Stimulated activated CD8-positive, alpha-beta memory T cell treated with anti-CD3 and anti-CD28 coated beads, Interleukin-15, amount 100 ng/mL, for 4 hours (primary cell): ENCODE data around the gene UBE2J1.

Source experiments
- DNase-seq, 2 donors: peaks; one replicate each; pipeline ENCODE4 v3.0.0-alpha.2; 2020; ENCODE audit warnings: low read depth in 2 of 2

Gene UBE2J1

GRCh38 chr6:89364586-89364985, 12.1 kb upstream of the UBE2J1 start:
- DNase-seq, result no peak

GRCh38 chr6:89361171-89361570, 8.6 kb upstream of the UBE2J1 start:
- DNase-seq, result no peak

- DNase-seq, result no peak
Observed at GRCh38 chr6:89360415-89360999, 8.0 kb upstream of the UBE2J1 start.

- no peak for DNase-seq
Observed at GRCh38 chr6:89359561-89359960, 7.0 kb upstream of the UBE2J1 start.

- DNase-seq, result no peak
Observed at GRCh38 chr6:89357390-89357789, 4.9 kb upstream of the UBE2J1 start.

- DNase-seq, result no peak
Observed at GRCh38 chr6:89356642-89357170, 4.2 kb upstream of the UBE2J1 start.

- no peak for DNase-seq
Observed at GRCh38 chr6:89355511-89356194, 3.1 kb upstream of the UBE2J1 start.

- DNase-seq, result no peak
Observed at GRCh38 chr6:89353702-89354392, 1.3 kb upstream of the UBE2J1 start.

GRCh38 chr6:89353118-89353556, 615 bp upstream of the UBE2J1 start:
- no peak for DNase-seq

GRCh38 chr6:89351671-89352277, 748 bp downstream of the UBE2J1 start:
- no peak for DNase-seq

GRCh38 chr6:89350281-89350966, 2.1 kb downstream of the UBE2J1 start:
- DNase-seq, result no peak

- no peak for DNase-seq
Observed at GRCh38 chr6:89348372-89348771, 4.2 kb downstream of the UBE2J1 start.

- DNase-seq, result no peak
Observed at GRCh38 chr6:89347825-89348224, 4.7 kb downstream of the UBE2J1 start.

- no peak for DNase-seq
Observed at GRCh38 chr6:89346433-89346832, 6.1 kb downstream of the UBE2J1 start.

GRCh38 chr6:89339565-89339964, 13.0 kb downstream of the UBE2J1 start:
- DNase-seq, result no peak

GRCh38 chr6:89335164-89335563, 17.4 kb downstream of the UBE2J1 start:
- DNase-seq, result no peak

GRCh38 chr6:89330910-89331309, 21.6 kb downstream of the UBE2J1 start:
- no peak for DNase-seq

- DNase-seq, result no peak
Observed at GRCh38 chr6:89328976-89329375, 23.5 kb downstream of the UBE2J1 start.

GRCh38 chr6:89324304-89324703, 28.2 kb downstream of the UBE2J1 start:
- DNase-seq, result no peak

- DNase-seq, result no peak
Observed at GRCh38 chr6:89323511-89323971, 29.0 kb downstream of the UBE2J1 start.

- DNase-seq, result no peak
Observed at GRCh38 chr6:89321131-89321970, 31.2 kb downstream of the UBE2J1 start.
